Neural crest cell (in vitro differentiated cells): Measurements from ENCODE around the gene MACO1. TPM values are rescaled to one million over a fixed set of nuclear protein-coding genes. Genes with fewer than 3 reads are reported as not detected.
A peak's percentile ranks its signal among the peaks of the same experiment; 100 is the strongest.

Experiments used
- DNase-seq: peaks from one replicate; pipeline ENCODE4 v3.0.0; 2021; ENCODE audit warnings: low read depth, mixed read lengths, low spot score
- H3K27ac Mint-ChIP-seq: one replicate; pipeline ENCODE4 v1.8.0; 2021; ENCODE audit warnings: mild to moderate bottlenecking, mixed read lengths; ENCODE audit not compliant: unreplicated experiment
- H3K27me3 Mint-ChIP-seq: 2 replicates; pipeline ENCODE4 v1.8.0; 2021; ENCODE audit warnings: low read depth, mild to moderate bottlenecking, mixed read lengths
- H3K36me3 Mint-ChIP-seq: 2 replicates; pipeline ENCODE4 v1.8.0; 2021; ENCODE audit warnings: low read depth, mild to moderate bottlenecking, mixed read lengths
- H3K4me1 Mint-ChIP-seq: 2 replicates; pipeline ENCODE4 v1.8.0; 2021; ENCODE audit warnings: mixed read lengths
- H3K4me3 Mint-ChIP-seq: one replicate; pipeline ENCODE4 v1.8.0; 2021; ENCODE audit warnings: mild to moderate bottlenecking, mixed read lengths
- H3K9me3 Mint-ChIP-seq: 2 replicates; pipeline ENCODE4 v1.8.0; 2021; ENCODE audit warnings: mixed read lengths
- total RNA-seq: library from RNA; stranded (reverse); gene quantifications from 2 replicates; pipeline ENCODE4 v1.2.1, GENCODE V29; 2021
- TF ChIP-seq, protein P1 (sequence below): fragments of 200-600 bp; sonication (generic); conservative IDR thresholded peaks from 2 replicates; pipeline ENCODE4 v1.5.0; 2021; ENCODE audit warnings: antibody characterized with exemption, mild to moderate bottlenecking

The MACO1 gene
- total RNA-seq, 1 donor from 2014 or later, result 25.4 TPM

DNA sequence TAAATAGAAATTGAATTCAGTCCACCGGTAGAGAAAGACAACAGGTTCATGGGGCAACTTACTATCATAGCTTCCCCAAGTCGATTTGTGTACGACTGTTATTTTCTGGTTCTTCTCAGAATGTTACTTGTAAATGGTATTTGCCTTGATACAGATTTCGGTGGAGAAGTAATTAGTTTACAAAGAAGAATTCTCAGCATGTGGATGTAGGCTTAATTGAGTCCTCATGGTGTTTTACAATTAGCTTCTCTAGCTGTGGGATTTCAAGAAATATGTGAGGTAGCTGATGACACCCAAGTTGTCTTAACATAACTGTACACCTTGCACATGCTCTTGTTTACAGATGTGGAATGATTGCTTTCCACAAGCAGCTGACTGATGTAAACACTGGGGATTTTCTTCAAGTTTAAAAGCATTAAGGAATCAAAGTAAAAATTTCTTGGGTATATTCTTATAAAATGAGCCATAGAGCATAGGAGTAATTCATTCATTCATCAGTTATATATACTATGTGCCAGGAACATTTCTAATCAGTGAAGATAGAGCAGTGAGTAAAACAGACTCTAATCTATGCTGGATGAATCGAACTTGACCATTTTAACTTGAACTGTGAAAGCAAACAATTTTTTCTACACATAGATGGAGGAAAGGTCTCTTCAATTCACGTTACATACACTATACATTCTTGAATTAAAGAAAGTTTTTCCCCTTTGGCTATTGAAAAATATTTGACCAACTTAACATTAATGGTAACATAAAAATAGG is 1.4 kb downstream of the MACO1 start:
- Mint-ChIP-seq H3K27me3 (peaks cover 7% of the 10 kb centered on the region), H3K9me3 (no peaks in the 10 kb centered on the region), H3K4me1 (peaks cover 53% of the 10 kb centered on the region), H3K4me3 (peak overlapping the region; percentile 88), H3K36me3 (no peaks in the 10 kb centered on the region), H3K27ac (peak overlapping the region; percentile 5)
- DNase-seq, result no peak
- TF ChIP-seq, protein P1, sequence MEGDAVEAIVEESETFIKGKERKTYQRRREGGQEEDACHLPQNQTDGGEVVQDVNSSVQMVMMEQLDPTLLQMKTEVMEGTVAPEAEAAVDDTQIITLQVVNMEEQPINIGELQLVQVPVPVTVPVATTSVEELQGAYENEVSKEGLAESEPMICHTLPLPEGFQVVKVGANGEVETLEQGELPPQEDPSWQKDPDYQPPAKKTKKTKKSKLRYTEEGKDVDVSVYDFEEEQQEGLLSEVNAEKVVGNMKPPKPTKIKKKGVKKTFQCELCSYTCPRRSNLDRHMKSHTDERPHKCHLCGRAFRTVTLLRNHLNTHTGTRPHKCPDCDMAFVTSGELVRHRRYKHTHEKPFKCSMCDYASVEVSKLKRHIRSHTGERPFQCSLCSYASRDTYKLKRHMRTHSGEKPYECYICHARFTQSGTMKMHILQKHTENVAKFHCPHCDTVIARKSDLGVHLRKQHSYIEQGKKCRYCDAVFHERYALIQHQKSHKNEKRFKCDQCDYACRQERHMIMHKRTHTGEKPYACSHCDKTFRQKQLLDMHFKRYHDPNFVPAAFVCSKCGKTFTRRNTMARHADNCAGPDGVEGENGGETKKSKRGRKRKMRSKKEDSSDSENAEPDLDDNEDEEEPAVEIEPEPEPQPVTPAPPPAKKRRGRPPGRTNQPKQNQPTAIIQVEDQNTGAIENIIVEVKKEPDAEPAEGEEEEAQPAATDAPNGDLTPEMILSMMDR, result no peak

GRCh38 chr1:25432749-25433388 is 2.2 kb downstream of the MACO1 start:
- Mint-ChIP-seq H3K27me3 (peaks cover 7% of the 10 kb centered on the region), H3K9me3 (no peaks in the 10 kb centered on the region), H3K27ac (no peak overlapping the region), H3K36me3 (no peaks in the 10 kb centered on the region), H3K4me1 (peaks cover 53% of the 10 kb centered on the region), H3K4me3 (peak overlapping the region; percentile 88)
- TF ChIP-seq, protein P1, result no peak
- no peak for DNase-seq

- DNase-seq, result no peak
- Mint-ChIP-seq H3K27me3 (peaks cover 6% of the 10 kb centered on the region), H3K36me3 (no peaks in the 10 kb centered on the region), H3K4me3 (peak overlapping the region; percentile 88), H3K4me1 (peaks cover 51% of the 10 kb centered on the region), H3K9me3 (no peaks in the 10 kb centered on the region), H3K27ac (peak overlapping the region; percentile 4)
- TF ChIP-seq, protein P1, result no peak
Observed at GRCh38 chr1:25433389-25434186, 2.9 kb downstream of the MACO1 start.

DNA sequence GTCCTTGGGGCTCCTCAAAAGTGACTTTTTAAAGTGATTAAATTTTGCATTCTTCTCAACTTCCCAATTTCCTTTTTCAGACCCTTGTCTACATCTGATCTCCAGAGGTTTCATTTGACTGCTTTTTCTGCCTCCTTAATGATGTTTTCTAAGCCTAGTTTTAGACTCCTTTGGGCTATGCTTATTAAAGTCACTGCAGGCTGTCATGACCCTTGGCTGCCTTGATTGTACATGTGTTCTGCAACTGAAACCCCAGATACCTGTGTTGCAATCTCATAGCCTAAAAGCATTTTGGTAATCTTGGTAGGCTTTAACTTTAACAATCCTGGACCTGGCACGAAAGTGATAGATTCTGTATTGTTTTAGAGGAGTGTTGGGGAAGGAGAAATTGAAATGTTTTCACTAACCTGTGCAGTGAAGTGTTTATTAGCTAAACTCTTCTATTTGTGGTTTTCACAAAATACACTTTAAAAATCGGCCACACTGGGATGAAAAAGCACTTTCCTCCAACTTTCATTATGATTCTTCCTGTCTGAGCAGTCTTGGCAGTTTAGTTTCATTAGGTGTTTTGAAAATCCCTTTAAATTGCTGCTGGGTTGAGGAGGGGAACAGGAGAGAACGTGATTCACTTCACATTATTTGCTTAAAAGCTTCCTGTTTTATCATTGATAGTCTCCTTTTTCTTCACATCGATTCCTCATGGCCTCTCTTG is 4.9 kb downstream of the MACO1 start:
- Mint-ChIP-seq H3K9me3 (no peaks in the 10 kb centered on the region), H3K4me3 (peak overlapping the region; percentile 11), H3K27me3 (no peaks in the 10 kb centered on the region), H3K4me1 (peaks cover 41% of the 10 kb centered on the region), H3K36me3 (no peaks in the 10 kb centered on the region), H3K27ac (no peak overlapping the region)
- no peak for DNase-seq
- TF ChIP-seq, protein P1, result no peak

GRCh38 chr1:25437672-25438071 is 7.0 kb downstream of the MACO1 start:
- Mint-ChIP-seq H3K27ac (no peak overlapping the region), H3K27me3 (no peaks in the 10 kb centered on the region), H3K4me3 (no peak overlapping the region)

More at GRCh38 chr1:25437672-25438071, 7.0 kb downstream of the MACO1 start:
- H3K36me3 Mint-ChIP-seq, result peaks cover 2% of the 10 kb centered on the region
- TF ChIP-seq, protein P1, result no peak
- H3K4me1 Mint-ChIP-seq, result peaks cover 34% of the 10 kb centered on the region
- DNase-seq, result no peak
- H3K9me3 Mint-ChIP-seq, result no peaks in the 10 kb centered on the region
